HFF-Myc (cell line): ENCODE results near the gene ULK4.
"Not testable (repeated sequence)": the region's sequence is repeated elsewhere in the genome, so short reads cannot be mapped to it uniquely, and the experiment has no call there.

ENCODE experiments used
- DNase-seq: peaks from one replicate; pipeline ENCODE4 v3.0.0-alpha.2; 2011; ENCODE audit warnings: low read depth; ENCODE audit errors: extremely low read depth
- H3K4me3 ChIP-seq: replicated peaks from 2 replicates; pipeline ENCODE4 v1.5.1; 2011; ENCODE audit warnings: low read depth, mild to moderate bottlenecking, control low read depth, low read length
- CTCF ChIP-seq: IDR thresholded peaks from 2 replicates; pipeline ENCODE4 v1.5.1; 2012; ENCODE audit warnings: mild to moderate bottlenecking, low read depth, low read length, control low read depth; ENCODE audit errors: missing control alignments

ULK4 gene

GRCh38 chr3:41288785-41289184 lies 673.1 kb downstream of the ULK4 start:
- no peak overlapping the region for H3K4me3 ChIP-seq
- no peak for DNase-seq
- no peak for TF ChIP-seq CTCF

GRCh38 chr3:41286305-41286704 lies 675.6 kb downstream of the ULK4 start:
- no peak for DNase-seq
- TF ChIP-seq CTCF: no peak
- H3K4me3 ChIP-seq: no peak overlapping the region

GRCh38 chr3:41284934-41285333 lies 677.0 kb downstream of the ULK4 start:
- DNase-seq, H3K4me3 ChIP-seq: not testable (repeated sequence)

- no peak overlapping the region for H3K4me3 ChIP-seq
- no peak for TF ChIP-seq CTCF
- no peak for DNase-seq
These were observed 684.0 kb downstream of the ULK4 start for GRCh38 chr3:41277790-41278465.

GRCh38 chr3:41276191-41276590 lies 685.7 kb downstream of the ULK4 start:
- no peak for TF ChIP-seq CTCF
- H3K4me3 ChIP-seq: no peak overlapping the region
- DNase-seq: no peak

- TF ChIP-seq CTCF: no peak
- H3K4me3 ChIP-seq: no peak overlapping the region
- DNase-seq: no peak
These were observed 686.8 kb downstream of the ULK4 start for GRCh38 chr3:41274944-41275668.

- TF ChIP-seq CTCF: no peak
- no peak for DNase-seq
- H3K4me3 ChIP-seq: no peak overlapping the region
These were observed 689.2 kb downstream of the ULK4 start for GRCh38 chr3:41272667-41273066.
